Right atrium auricular region (tissue), 2 donors: Measurements from ENCODE around the gene RFK. TPM values are rescaled to one million over a fixed set of nuclear protein-coding genes. Genes with fewer than 3 reads are reported as not detected.

ENCODE experiments used
- DNase-seq: peaks from one replicate; pipeline ENCODE4 v3.0.0-alpha.2; 2019; ENCODE audit warnings: low spot score
- H3K27ac ChIP-seq, 2 donors: fragments of 200-600 bp; sonication (generic); 1 replicate in 1 of 2; 2 replicates in 1 of 2; pipeline ENCODE4 v1.5.1; 2016 to 2019
- H3K27me3 ChIP-seq, 2 donors: fragments of 200-600 bp; sonication (generic); one replicate each; pipeline versions ENCODE4 v1.5.1 to v1.6.0; 2017 to 2019
- H3K36me3 ChIP-seq: fragments of 200-600 bp; sonication (generic); one replicate; pipeline ENCODE4 v1.5.1; 2016
- H3K4me1 ChIP-seq, 2 donors: fragments of 200-600 bp; sonication (generic); one replicate each; pipeline versions ENCODE4 v1.5.1 to v1.6.0; 2017 to 2019
- H3K4me3 ChIP-seq, 2 donors: fragments of 200-600 bp; sonication (generic); 1 replicate in 1 of 2; 2 replicates in 1 of 2; pipeline ENCODE4 v1.5.1; 2017 to 2019; ENCODE audit warnings: mild to moderate bottlenecking in 1 of 2, moderate library complexity in 1 of 2
- H3K9me3 ChIP-seq, 2 donors: fragments of 200-600 bp; sonication (generic); one replicate each; pipeline ENCODE4 v1.5.1; 2019
- CTCF ChIP-seq, 2 donors: fragments of 200-600 bp; sonication (generic); IDR thresholded peaks; one replicate each; pipeline ENCODE4 v1.5.1; 2019; ENCODE audit warnings: antibody characterized with exemption in 2 of 2
- total RNA-seq, 2 donors: library from RNA; depleted of rRNA; stranded (reverse); fragments of >200 nt; gene quantifications; one replicate each; pipeline ENCODE4 v1.1.0, GENCODE V29; 2016

Gene RFK
- total RNA-seq, 2 donors from 2014 or later = 23.7 to 32.0 TPM

DNA sequence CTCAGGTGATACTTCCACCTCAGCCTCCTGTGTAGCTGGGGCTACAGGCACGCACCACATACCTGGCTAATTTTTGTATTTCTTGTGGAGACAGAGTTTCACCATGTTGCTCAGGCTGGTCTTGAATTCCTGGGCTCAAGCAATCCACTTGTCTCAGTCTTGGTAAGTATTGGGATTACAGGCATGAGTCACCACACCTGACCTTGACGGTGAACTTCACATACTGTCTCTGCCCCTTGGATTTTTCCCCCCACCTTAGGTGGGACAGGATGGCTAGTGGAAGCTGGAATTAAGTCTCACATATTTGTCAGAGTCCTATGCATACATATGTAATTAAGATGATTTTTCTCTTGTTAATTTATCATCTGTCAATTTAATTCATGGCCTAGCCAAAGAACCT lies 20.9 kb upstream of the RFK start:
- H3K9me3 ChIP-seq = peaks cover 0 to 13% of the 10 kb centered on the region in 2 donors
- no peak overlapping the region for H3K4me3 ChIP-seq
- no peaks in the 10 kb centered on the region for H3K27me3 ChIP-seq
- H3K4me1 ChIP-seq = no peaks in the 10 kb centered on the region
- no peaks in the 10 kb centered on the region for H3K36me3 ChIP-seq
- no peak overlapping the region for H3K27ac ChIP-seq
- no peak for TF ChIP-seq CTCF (IDR thresholded peaks at IDR 0.05)
- no peak for DNase-seq

DNA sequence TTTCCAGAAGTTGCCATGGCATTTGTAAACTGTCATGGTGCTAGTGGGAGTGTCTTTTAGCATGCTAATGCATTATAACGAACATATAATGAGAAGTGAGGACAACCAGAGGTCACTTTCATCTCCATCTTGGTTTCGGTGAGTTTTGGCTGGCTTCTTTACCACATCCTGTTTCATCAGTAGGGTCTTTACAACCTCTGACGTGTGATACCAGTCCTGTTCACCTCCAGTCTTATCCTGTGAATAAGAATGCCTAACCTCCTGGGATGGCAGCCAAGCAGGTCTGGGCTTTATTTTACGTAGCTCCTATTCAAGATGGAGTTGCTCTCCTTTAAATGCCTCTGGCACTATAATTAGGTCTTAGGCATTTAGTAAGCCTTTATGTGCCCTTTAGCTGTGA lies 20.4 kb upstream of the RFK start:
- H3K4me3 ChIP-seq = no peak overlapping the region
- H3K36me3 ChIP-seq = no peaks in the 10 kb centered on the region
- DNase-seq = no peak
- H3K27ac ChIP-seq = no peak overlapping the region
- TF ChIP-seq CTCF (IDR thresholded peaks at IDR 0.05) = no peak
- no peaks in the 10 kb centered on the region for H3K27me3 ChIP-seq
- H3K9me3 ChIP-seq = peaks cover 0 to 13% of the 10 kb centered on the region in 2 donors
- no peaks in the 10 kb centered on the region for H3K4me1 ChIP-seq

GRCh38 chr9:76413658-76414057 lies 19.4 kb upstream of the RFK start:
- DNase-seq = no peak
- H3K36me3 ChIP-seq = no peaks in the 10 kb centered on the region
- peaks cover 0 to 13% of the 10 kb centered on the region in 2 donors for H3K9me3 ChIP-seq
- no peaks in the 10 kb centered on the region for H3K4me1 ChIP-seq
- TF ChIP-seq CTCF (IDR thresholded peaks at IDR 0.05) = no peak
- H3K27ac ChIP-seq = no peak overlapping the region
- no peak overlapping the region for H3K4me3 ChIP-seq
- no peaks in the 10 kb centered on the region for H3K27me3 ChIP-seq

DNA sequence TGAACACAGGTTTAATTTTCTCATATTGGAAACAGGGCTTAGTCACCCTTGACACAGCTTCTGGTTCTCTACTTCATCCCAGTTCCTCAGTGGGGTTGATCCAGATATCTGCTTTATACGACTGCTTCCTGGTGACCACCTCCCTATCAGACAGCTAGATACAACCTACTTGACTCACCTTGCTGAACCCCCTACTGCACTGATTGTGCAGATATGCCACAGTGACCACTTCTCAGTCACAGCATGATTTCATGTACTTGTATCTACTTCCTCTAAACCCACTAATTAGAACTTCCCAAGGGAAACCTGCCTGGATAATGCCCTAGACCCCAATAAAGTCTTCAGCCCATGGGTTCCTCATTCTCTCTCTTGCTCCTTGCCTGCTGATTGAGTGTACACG lies 18.4 kb upstream of the RFK start:
- Histone ChIP-seq H3K4me3 (no peak overlapping the region), H3K9me3 (peaks cover 0 to 13% of the 10 kb centered on the region in 2 donors), H3K27me3 (no peaks in the 10 kb centered on the region), H3K4me1 (no peaks in the 10 kb centered on the region), H3K36me3 (no peaks in the 10 kb centered on the region), H3K27ac (no peak overlapping the region)
- no peak for DNase-seq
- TF ChIP-seq CTCF (IDR thresholded peaks at IDR 0.05) = no peak

GRCh38 chr9:76405868-76406267 lies 11.6 kb upstream of the RFK start:
- no peak overlapping the region for H3K4me3 ChIP-seq
- TF ChIP-seq CTCF (IDR thresholded peaks at IDR 0.05) = no peak
- no peaks in the 10 kb centered on the region for H3K27me3 ChIP-seq
- no peaks in the 10 kb centered on the region for H3K36me3 ChIP-seq
- H3K4me1 ChIP-seq = peaks cover 0 to 6% of the 10 kb centered on the region in 2 donors
- H3K9me3 ChIP-seq = no peaks in the 10 kb centered on the region
- H3K27ac ChIP-seq = no peak overlapping the region
- DNase-seq = no peak

GRCh38 chr9:76405340-76405739 lies 11.1 kb upstream of the RFK start:
- H3K9me3 ChIP-seq = no peaks in the 10 kb centered on the region
- H3K27me3 ChIP-seq = no peaks in the 10 kb centered on the region
- no peak overlapping the region for H3K27ac ChIP-seq
- H3K4me1 ChIP-seq = peaks cover 0 to 6% of the 10 kb centered on the region in 2 donors
- DNase-seq = no peak
- TF ChIP-seq CTCF (IDR thresholded peaks at IDR 0.05) = no peak
- no peak overlapping the region for H3K4me3 ChIP-seq
- no peaks in the 10 kb centered on the region for H3K36me3 ChIP-seq
